GM21367 (cell line): Measurements from ENCODE around the gene LRRC2.
"Not testable (repeated sequence)": the region's sequence is repeated elsewhere in the genome, so short reads cannot be mapped to it uniquely, and the experiment has no call there.

Experiments
- ATAC-seq: cut with Tn5 transposase; IDR thresholded peaks from one replicate; pipeline ENCODE4 v1.9.1; 2021; ENCODE audit not compliant: unreplicated experiment

LRRC2 gene

GRCh38 chr3:46566040-46566641 is at the start of gene LRRC2:
LRRC2 (minus strand) TSS chr3:46566302; CDS start chr3:46551591, 14,711 bp downstream.
- no peak for ATAC-seq

GRCh38 chr3:46615050-46615775 is 49.1 kb upstream of the LRRC2 start:
- ATAC-seq = no peak

GRCh38 chr3:46614431-46614830 is 48.3 kb upstream of the LRRC2 start:
- ATAC-seq = no peak

GRCh38 chr3:46613313-46614005 is 47.4 kb upstream of the LRRC2 start:
- no peak for ATAC-seq

- no peak for ATAC-seq
Observed at GRCh38 chr3:46612324-46612723, 46.2 kb upstream of the LRRC2 start, which contains the start of gene FAM240A. FAM240A (plus strand) TSS chr3:46612525; CDS start chr3:46612684, 159 bp downstream.

- no peak for ATAC-seq
Observed at GRCh38 chr3:46609944-46610722, 44.0 kb upstream of the LRRC2 start.

- ATAC-seq = no peak
Observed at GRCh38 chr3:46609212-46609721, 43.2 kb upstream of the LRRC2 start.

GRCh38 chr3:46607603-46608028 is 41.5 kb upstream of the LRRC2 start:
- no peak for ATAC-seq

- ATAC-seq = no peak
Observed at GRCh38 chr3:46604127-46604526, 38.0 kb upstream of the LRRC2 start.

- ATAC-seq = no peak
Observed at GRCh38 chr3:46603446-46604046, 37.4 kb upstream of the LRRC2 start.

- ATAC-seq = no peak
Observed at GRCh38 chr3:46599590-46599989, 33.5 kb upstream of the LRRC2 start.

- ATAC-seq = no peak
Observed at GRCh38 chr3:46595819-46596314, 29.8 kb upstream of the LRRC2 start.

GRCh38 chr3:46594723-46595122 is 28.6 kb upstream of the LRRC2 start:
- ATAC-seq = no peak

- ATAC-seq = no peak
Observed at GRCh38 chr3:46593979-46594378, 27.9 kb upstream of the LRRC2 start.

- ATAC-seq = no peak
Observed at GRCh38 chr3:46593274-46593862, 27.3 kb upstream of the LRRC2 start.

GRCh38 chr3:46587268-46587667 is 21.2 kb upstream of the LRRC2 start:
- ATAC-seq = not testable (repeated sequence)

GRCh38 chr3:46586738-46587246 is 20.7 kb upstream of the LRRC2 start:
- no peak for ATAC-seq

- no peak for ATAC-seq
Observed at GRCh38 chr3:46585799-46586693, 19.9 kb upstream of the LRRC2 start.
